Bronchial epithelial cell (primary cell): Measurements from ENCODE around the gene KIF4A. TPM values are rescaled to one million over a fixed set of nuclear protein-coding genes. Genes with fewer than 3 reads are reported as not detected.

ENCODE experiments used
- DNase-seq: peaks from one replicate; pipeline ENCODE4 v3.0.0-alpha.2; 2010; ENCODE audit warnings: low read depth
- FAIRE-seq: peaks from 2 replicates; lab custom pipeline; 2011; peaks lifted over from hg19 to GRCh38; lab: Jason Lieb, UNC
- H3K27me3 ChIP-seq: 2 replicates; pipeline ENCODE4 v1.5.1; 2011; ENCODE audit warnings: low read length; ENCODE audit not compliant: control insufficient read depth, insufficient read depth
- H3K36me3 ChIP-seq: 2 replicates; pipeline ENCODE4 v1.5.1; 2011; ENCODE audit warnings: low read length; ENCODE audit not compliant: control insufficient read depth, insufficient read depth
- H3K4me3 ChIP-seq: 2 replicates; pipeline ENCODE4 v1.5.1; 2011; ENCODE audit warnings: mild to moderate bottlenecking, low read depth, low read length, control low read depth
- CTCF ChIP-seq: IDR thresholded peaks from 2 replicates; pipeline ENCODE4 v1.5.1; 2011; ENCODE audit warnings: mild to moderate bottlenecking, moderate library complexity, low read length, control low read depth, inconsistent platforms; ENCODE audit not compliant: insufficient read depth, severe bottlenecking
- total RNA-seq: library from RNA; depleted of rRNA; stranded (reverse); fragments of >200 nt; gene quantifications from 2 replicates; pipeline ENCODE4 v1.2.1, GENCODE V29; 2014

KIF4A gene
- total RNA-seq, 1 donor from 2014 or later = 0.26 TPM

GRCh38 chrX:70455366-70456202, 165.7 kb downstream of the KIF4A start:
- Histone ChIP-seq H3K27me3 (no peaks in the 10 kb centered on the region), H3K4me3 (peak overlapping the region; percentile 52), H3K36me3 (no peaks in the 10 kb centered on the region)
- no peak for TF ChIP-seq CTCF
- peak; percentile 41 for DNase-seq
- no peak for FAIRE-seq

GRCh38 chrX:70456256-70456655, 166.4 kb downstream of the KIF4A start:
- Histone ChIP-seq H3K36me3 (no peaks in the 10 kb centered on the region), H3K27me3 (no peaks in the 10 kb centered on the region), H3K4me3 (no peak overlapping the region)
- FAIRE-seq (no peak), DNase-seq (no peak)
- no peak for TF ChIP-seq CTCF

GRCh38 chrX:70461026-70461425, 171.1 kb downstream of the KIF4A start:
- no peak for DNase-seq
- no peaks in the 10 kb centered on the region for H3K27me3 ChIP-seq
- no peak overlapping the region for H3K4me3 ChIP-seq
- H3K36me3 ChIP-seq = no peaks in the 10 kb centered on the region
- FAIRE-seq = no peak
- TF ChIP-seq CTCF = no peak

GRCh38 chrX:70464051-70464450, 174.1 kb downstream of the KIF4A start:
- no peak for DNase-seq
- Histone ChIP-seq H3K36me3 (no peaks in the 10 kb centered on the region), H3K27me3 (no peaks in the 10 kb centered on the region), H3K4me3 (no peak overlapping the region)
- TF ChIP-seq CTCF = no peak
- no peak for FAIRE-seq

- no peak overlapping the region for H3K4me3 ChIP-seq
- H3K36me3 ChIP-seq = no peaks in the 10 kb centered on the region
- H3K27me3 ChIP-seq = no peaks in the 10 kb centered on the region
- FAIRE-seq (no peak), DNase-seq (no peak)
- TF ChIP-seq CTCF = no peak
Measured at GRCh38 chrX:70466968-70467367, 177.1 kb downstream of the KIF4A start.
